SIG-M5 (cell line): ENCODE results near the gene FUT9.

Experiments
- DNase-seq: peaks from one replicate; lab custom pipeline; 2025; lab: John Stamatoyannopoulos, UW

The FUT9 gene

GRCh38 chr6:96015518-96016333, at the start of gene FUT9:
Gene FUT9, plus strand, starts transcription at chr6:96015974. Its CDS starts 187,182 bp downstream, at chr6:96203156.
- DNase-seq, result no peak

- DNase-seq, result no peak
Measured at GRCh38 chr6:95967594-95967993, 48.2 kb upstream of the FUT9 start.

GRCh38 chr6:95973976-95974375, 41.8 kb upstream of the FUT9 start:
- DNase-seq, result no peak

- DNase-seq, result no peak
Measured at GRCh38 chr6:95978230-95978629, 37.5 kb upstream of the FUT9 start.

- DNase-seq, result no peak
Measured at GRCh38 chr6:95991906-95992305, 23.9 kb upstream of the FUT9 start.

- no peak for DNase-seq
Measured at GRCh38 chr6:95994151-95994550, 21.6 kb upstream of the FUT9 start.

- DNase-seq, result no peak
Measured at GRCh38 chr6:95998133-95998532, 17.6 kb upstream of the FUT9 start.

- no peak for DNase-seq
Measured at GRCh38 chr6:96001891-96002575, 13.7 kb upstream of the FUT9 start.

- DNase-seq, result no peak
Measured at GRCh38 chr6:96002576-96002910, 13.2 kb upstream of the FUT9 start.

- DNase-seq, result no peak
Measured at GRCh38 chr6:96002912-96003311, 12.9 kb upstream of the FUT9 start.

GRCh38 chr6:96007663-96008062, 8.1 kb upstream of the FUT9 start:
- DNase-seq, result no peak

GRCh38 chr6:96013531-96013930, 2.2 kb upstream of the FUT9 start:
- no peak for DNase-seq

GRCh38 chr6:96014846-96015517, 792 bp upstream of the FUT9 start:
- DNase-seq, result no peak

GRCh38 chr6:96016334-96017069, 728 bp downstream of the FUT9 start:
- DNase-seq, result no peak

- no peak for DNase-seq
Measured at GRCh38 chr6:96017070-96017359, 1.2 kb downstream of the FUT9 start.

GRCh38 chr6:96022225-96022624, 6.5 kb downstream of the FUT9 start:
- no peak for DNase-seq

GRCh38 chr6:96032661-96033060, 16.9 kb downstream of the FUT9 start:
- no peak for DNase-seq

- no peak for DNase-seq
Measured at GRCh38 chr6:96051555-96051954, 35.8 kb downstream of the FUT9 start.

GRCh38 chr6:96058082-96058481, 42.3 kb downstream of the FUT9 start:
- no peak for DNase-seq

- DNase-seq, result no peak
Measured at GRCh38 chr6:96059586-96059985, 43.8 kb downstream of the FUT9 start.

GRCh38 chr6:96060249-96060648, 44.5 kb downstream of the FUT9 start:
- DNase-seq, result no peak

- DNase-seq, result no peak
Measured at GRCh38 chr6:96065213-96065612, 49.4 kb downstream of the FUT9 start.

- no peak for DNase-seq
Measured at GRCh38 chr6:96066376-96066775, 50.6 kb downstream of the FUT9 start.
